ENCODE data around the gene ATL1. TPM values are rescaled to one million over a fixed set of nuclear protein-coding genes. Genes with fewer than 3 reads are reported as not detected.

ATL1 gene
- total RNA-seq, 4 donors from 2014 or later: 3.6 to 11.3 (median 5.6) TPM

GRCh38 chr14:50607761-50608160, 47.8 kb downstream of the ATL1 start:
- ATAC-seq (ENCODE audit: low FRiP score) (no peak), DNase-seq (ENCODE audit: low spot score) (no peak)
- TF ChIP-seq, protein P1, sequence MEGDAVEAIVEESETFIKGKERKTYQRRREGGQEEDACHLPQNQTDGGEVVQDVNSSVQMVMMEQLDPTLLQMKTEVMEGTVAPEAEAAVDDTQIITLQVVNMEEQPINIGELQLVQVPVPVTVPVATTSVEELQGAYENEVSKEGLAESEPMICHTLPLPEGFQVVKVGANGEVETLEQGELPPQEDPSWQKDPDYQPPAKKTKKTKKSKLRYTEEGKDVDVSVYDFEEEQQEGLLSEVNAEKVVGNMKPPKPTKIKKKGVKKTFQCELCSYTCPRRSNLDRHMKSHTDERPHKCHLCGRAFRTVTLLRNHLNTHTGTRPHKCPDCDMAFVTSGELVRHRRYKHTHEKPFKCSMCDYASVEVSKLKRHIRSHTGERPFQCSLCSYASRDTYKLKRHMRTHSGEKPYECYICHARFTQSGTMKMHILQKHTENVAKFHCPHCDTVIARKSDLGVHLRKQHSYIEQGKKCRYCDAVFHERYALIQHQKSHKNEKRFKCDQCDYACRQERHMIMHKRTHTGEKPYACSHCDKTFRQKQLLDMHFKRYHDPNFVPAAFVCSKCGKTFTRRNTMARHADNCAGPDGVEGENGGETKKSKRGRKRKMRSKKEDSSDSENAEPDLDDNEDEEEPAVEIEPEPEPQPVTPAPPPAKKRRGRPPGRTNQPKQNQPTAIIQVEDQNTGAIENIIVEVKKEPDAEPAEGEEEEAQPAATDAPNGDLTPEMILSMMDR (IDR thresholded peaks at IDR 0.05): no peak

DNA sequence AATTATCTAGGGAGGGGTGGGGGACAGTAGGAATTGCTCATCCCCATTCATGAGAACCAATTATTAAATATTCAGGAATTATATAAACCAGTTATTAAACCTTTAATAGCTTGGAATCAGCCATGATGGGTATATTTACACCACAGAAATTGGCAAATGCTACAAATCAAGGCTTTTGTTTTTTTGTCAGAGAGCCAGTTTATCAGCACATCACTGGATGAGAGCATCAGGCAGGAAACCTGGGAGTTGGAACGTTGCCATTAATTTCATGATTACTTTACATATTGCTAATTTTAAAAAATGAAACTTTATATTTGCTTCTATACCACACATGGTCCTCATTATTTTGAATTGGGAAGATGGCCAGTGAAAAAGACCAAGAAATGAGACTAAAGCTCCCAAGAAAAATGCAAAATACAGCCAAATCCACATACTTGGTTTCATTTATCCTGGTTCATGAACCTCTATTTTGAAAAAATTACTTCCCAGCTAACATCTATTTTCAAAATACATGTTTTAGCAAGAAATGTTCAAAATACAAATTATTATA, 48.4 kb downstream of the ATL1 start:
- no peak for ATAC-seq (ENCODE audit: low FRiP score)
- DNase-seq (ENCODE audit: low spot score): no peak
- TF ChIP-seq, protein P1 (IDR thresholded peaks at IDR 0.05): no peak

DNA sequence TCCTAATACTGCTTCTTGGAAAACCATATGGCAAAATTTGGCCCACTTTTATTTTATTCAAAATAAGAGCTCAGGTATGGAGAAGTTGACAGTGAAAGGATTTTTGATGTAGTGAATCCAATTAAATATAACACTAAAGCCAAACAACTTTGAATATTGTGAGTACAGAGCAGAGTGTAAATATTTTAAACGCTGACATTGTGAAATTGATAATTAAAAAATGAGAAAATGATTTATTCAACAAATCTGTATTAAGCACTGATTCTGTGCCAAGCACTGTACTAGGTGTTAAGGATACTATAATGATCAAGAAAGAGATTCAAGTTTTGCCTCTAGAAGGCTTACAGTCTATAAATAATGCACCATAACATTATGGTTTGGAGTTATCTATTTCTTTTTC, 50.5 kb downstream of the ATL1 start:
- ATAC-seq (ENCODE audit: low FRiP score) (no peak), DNase-seq (ENCODE audit: low spot score) (no peak)
- TF ChIP-seq, protein P1 (IDR thresholded peaks at IDR 0.05): no peak

DNA sequence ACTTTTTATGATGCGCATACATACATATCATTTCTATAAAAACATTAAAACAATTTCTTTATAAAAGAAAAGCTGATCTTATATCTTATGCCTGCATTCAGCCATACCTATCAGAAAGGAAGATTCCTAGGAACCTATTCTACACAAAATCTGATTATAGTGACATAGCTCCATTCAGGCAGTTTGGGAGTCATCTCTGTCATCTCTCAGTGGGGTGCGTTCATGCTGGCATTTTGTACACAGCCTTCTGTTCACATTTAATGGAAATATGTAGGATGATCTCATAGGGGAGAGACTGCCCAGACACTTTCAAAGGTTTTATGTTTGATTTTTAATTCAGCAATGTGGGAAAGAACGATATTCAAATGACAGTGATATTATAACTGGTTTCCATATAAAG, 52.9 kb downstream of the ATL1 start:
- TF ChIP-seq, protein P1 (IDR thresholded peaks at IDR 0.05): no peak
- no peak for DNase-seq (ENCODE audit: low spot score)
- ATAC-seq (ENCODE audit: low FRiP score): no peak

GRCh38 chr14:50615056-50615455, 55.1 kb downstream of the ATL1 start:
- TF ChIP-seq, protein P1 (IDR thresholded peaks at IDR 0.05): no peak
- ATAC-seq (ENCODE audit: low FRiP score) (no peak), DNase-seq (ENCODE audit: low spot score) (no peak)

GRCh38 chr14:50615552-50615951, 55.6 kb downstream of the ATL1 start:
- TF ChIP-seq, protein P1 (IDR thresholded peaks at IDR 0.05): no peak
- ATAC-seq (ENCODE audit: low FRiP score): no peak
- no peak for DNase-seq (ENCODE audit: low spot score)

- ATAC-seq (ENCODE audit: low FRiP score) (no peak), DNase-seq (ENCODE audit: low spot score) (no peak)
- TF ChIP-seq, protein P1 (IDR thresholded peaks at IDR 0.05): no peak
Observed at GRCh38 chr14:50616275-50616674, 56.3 kb downstream of the ATL1 start.
